ENCODE measurements around the gene CAPZB.

- TF ChIP-seq CTCF (IDR thresholded peaks at IDR 0.05) (no peak), POLR2A (IDR thresholded peaks at IDR 0.05) (no peak)
Measured at GRCh38 chr1:19477284-19478249, 7.8 kb downstream of the CAPZB start.

Measured in adrenal gland (tissue), 5 donors.